ENCODE measurements around the gene SPHK1. TPM values are rescaled to one million over a fixed set of nuclear protein-coding genes. Genes with fewer than 3 reads are reported as not detected.
"Not testable (repeated sequence)": the region's sequence is repeated elsewhere in the genome, so short reads cannot be mapped to it uniquely, and the experiment has no call there.

SPHK1 gene
- total and polyA plus RNA-seq, 5 donors: 3.5 to 13.6 (median 3.8) TPM

DNA sequence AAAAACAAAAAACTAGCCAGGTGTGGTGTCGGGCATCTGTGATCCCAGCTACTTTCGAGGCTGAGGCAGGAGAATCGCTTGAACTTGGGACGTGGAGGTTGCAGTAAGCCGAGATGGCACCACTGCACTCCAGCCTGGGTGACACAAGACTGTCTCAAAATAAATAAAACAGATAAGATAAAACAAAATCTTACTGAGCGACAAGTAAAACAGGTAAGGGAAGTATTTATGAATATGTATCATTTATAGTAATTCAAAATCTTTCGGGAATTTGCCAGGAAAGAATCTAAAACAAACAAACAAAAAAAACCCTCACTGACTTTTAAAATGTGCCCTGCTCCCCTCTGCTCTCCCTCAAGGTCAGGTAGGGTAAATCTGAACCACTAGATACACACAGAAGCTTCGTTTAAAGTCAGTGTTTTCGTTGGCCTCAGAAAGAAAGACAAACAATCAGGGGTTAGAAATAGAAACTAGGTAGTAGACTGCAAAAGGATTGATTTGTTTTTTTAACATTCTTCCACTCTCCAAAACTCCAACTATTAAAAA is 32.8 kb upstream of the SPHK1 start:
- H3K27me3 ChIP-seq (ENCODE audit: control insufficient read depth, insufficient read depth): no peaks in the 10 kb centered on the region
- H3K9me3 ChIP-seq (ENCODE audit: control insufficient read depth, low read length): no peaks in the 10 kb centered on the region
- H3K27ac ChIP-seq (ENCODE audit: low read length): no peak overlapping the region
- DNase-seq: no peak
- no peaks in the 10 kb centered on the region for H3K4me1 ChIP-seq (ENCODE audit: control insufficient read depth, insufficient read depth, low read length)
- WGBS: 65% methylated on average over 9 of the region's 9 CpGs
- intact Hi-C loops (cut with DNase I): no loop called here
- ATAC-seq: no peak
- no peak overlapping the region for H3K4me3 ChIP-seq (ENCODE audit: low read length)

DNA sequence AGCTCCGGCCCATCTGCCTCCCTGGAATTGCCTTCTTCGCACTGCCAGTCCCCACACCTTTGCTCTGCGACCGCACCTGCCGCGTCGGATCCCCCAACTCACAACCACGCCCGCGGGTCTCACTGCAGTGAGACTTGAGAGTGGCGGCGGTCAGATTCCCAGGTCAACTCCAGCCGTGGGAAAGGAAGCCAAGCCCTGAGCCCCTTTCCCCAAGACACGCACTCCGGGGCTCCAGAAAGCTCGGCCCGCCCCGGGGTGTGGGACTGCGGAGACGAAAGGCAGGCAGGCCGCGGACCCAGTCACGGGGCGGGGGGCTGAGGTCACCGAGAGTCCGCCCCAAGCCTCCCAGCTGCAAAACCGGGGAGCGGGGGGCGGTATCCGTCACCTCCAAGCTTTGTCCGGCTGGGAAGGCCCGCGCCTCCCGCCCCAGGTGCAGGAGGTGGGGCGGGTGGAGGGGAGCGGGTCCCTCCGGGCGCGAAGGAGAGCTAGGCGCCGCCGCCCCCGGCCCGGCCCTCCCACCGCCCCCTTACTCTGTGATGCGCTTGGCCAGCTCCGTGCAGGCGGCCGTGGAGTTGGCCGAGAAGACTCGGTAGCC is 31.3 kb upstream of the SPHK1 start:
- WGBS: under 1% methylated on average over 51 of the region's 51 CpGs

DNA sequence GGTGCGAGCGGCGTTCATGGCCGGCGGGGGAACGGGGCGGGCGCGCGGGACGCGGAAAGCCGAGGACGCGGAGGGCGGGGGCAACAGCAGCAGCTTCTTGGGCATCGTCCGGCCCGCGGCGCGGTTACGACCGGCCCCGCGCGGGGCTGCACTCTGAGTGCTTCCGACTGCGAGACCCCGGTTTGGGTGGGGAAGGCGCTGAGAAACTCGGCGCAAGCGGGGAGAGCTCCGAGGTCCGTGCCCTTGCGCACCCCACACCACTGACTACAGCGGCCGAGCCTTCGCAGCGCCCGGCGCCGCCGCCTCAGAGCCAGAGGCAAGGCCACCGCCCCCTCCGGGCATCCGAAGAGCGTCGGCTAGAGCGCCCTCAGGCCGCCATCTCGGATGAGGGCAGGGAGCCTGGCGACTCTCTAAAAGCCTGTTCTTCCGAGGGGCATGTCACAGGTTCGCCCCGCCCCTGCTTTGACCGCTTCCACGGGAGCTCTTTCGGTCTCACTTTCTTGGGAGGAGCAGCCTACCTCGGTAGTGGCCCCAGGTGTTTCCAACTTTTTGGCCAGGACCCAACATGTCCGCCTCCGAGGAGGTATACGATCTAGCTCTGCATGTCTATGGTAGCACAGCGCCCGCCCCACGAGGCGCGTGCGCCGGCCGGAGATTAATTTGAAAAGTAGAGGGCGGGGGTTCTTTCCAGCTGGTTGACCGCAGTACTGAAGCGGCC is 30.7 kb upstream of the SPHK1 start, which contains the start of gene PRPSAP1:
PRPSAP1 (minus strand) TSS at position 318 of the 718 bp plus-strand sequence; CDS start at position 105, 213 bp downstream.
- intact Hi-C loops (cut with DNase I): no loop called here
- Histone ChIP-seq H3K27ac (ENCODE audit: low read length) (peak within 1 kb of the TSS; percentile 85), H3K9me3 (ENCODE audit: control insufficient read depth, low read length) (no peaks in the 10 kb centered on the region), H3K4me1 (ENCODE audit: control insufficient read depth, insufficient read depth, low read length) (no peaks in the 10 kb centered on the region), H3K4me3 (ENCODE audit: low read length) (peak within 1 kb of the TSS; percentile 85), H3K27me3 (ENCODE audit: control insufficient read depth, insufficient read depth) (no peaks in the 10 kb centered on the region)
- WGBS: under 1% methylated on average over 75 of the region's 75 CpGs
- peak; percentile 89 to 96 (median 93) for DNase-seq
- peak; percentile 98 to 99 for ATAC-seq

More for the DNA sequence above, 31.3 kb upstream of the SPHK1 start:
- Histone ChIP-seq H3K4me3 (ENCODE audit: low read length) (peak overlapping the region; percentile 85), H3K27ac (ENCODE audit: low read length) (peak overlapping the region; percentile 85), H3K9me3 (ENCODE audit: control insufficient read depth, low read length) (no peaks in the 10 kb centered on the region), H3K4me1 (ENCODE audit: control insufficient read depth, insufficient read depth, low read length) (no peaks in the 10 kb centered on the region), H3K27me3 (ENCODE audit: control insufficient read depth, insufficient read depth) (no peaks in the 10 kb centered on the region)
- intact Hi-C loops (cut with DNase I): no loop called here
- DNase-seq (peak in 2 of 3 donors; percentile 26 to 71), ATAC-seq (peak; percentile 8 to 55)

DNA sequence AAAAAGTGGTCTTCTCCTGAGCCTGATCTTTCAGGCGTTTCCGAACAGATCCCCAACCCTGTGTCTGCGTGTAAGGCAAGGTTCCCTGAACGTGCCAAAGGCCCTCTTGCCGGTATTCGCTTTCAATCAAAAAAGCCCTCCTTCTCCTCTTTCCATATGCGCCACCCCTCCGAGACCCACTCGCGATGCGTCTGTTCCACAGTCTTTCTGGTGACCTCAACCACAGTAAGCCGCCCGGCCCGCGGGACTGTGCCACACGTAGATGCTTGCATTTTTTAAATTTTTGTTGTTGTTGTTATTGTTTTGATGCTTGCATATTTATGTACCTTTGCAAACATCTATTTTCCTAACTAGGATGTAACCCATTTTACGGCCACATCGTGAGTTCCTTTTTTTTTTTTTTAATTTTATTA is 30.1 kb upstream of the SPHK1 start:
- Histone ChIP-seq H3K27ac (ENCODE audit: low read length) (no peak overlapping the region), H3K4me3 (ENCODE audit: low read length) (peak overlapping the region; percentile 85), H3K27me3 (ENCODE audit: control insufficient read depth, insufficient read depth) (no peaks in the 10 kb centered on the region), H3K9me3 (ENCODE audit: control insufficient read depth, low read length) (no peaks in the 10 kb centered on the region), H3K4me1 (ENCODE audit: control insufficient read depth, insufficient read depth, low read length) (no peaks in the 10 kb centered on the region)
- intact Hi-C loops (cut with DNase I): no loop called here
- DNase-seq (peak in 1 of 3 donors; percentile 29), ATAC-seq (no peak)
- WGBS: 2% methylated on average over 18 of the region's 18 CpGs

DNA sequence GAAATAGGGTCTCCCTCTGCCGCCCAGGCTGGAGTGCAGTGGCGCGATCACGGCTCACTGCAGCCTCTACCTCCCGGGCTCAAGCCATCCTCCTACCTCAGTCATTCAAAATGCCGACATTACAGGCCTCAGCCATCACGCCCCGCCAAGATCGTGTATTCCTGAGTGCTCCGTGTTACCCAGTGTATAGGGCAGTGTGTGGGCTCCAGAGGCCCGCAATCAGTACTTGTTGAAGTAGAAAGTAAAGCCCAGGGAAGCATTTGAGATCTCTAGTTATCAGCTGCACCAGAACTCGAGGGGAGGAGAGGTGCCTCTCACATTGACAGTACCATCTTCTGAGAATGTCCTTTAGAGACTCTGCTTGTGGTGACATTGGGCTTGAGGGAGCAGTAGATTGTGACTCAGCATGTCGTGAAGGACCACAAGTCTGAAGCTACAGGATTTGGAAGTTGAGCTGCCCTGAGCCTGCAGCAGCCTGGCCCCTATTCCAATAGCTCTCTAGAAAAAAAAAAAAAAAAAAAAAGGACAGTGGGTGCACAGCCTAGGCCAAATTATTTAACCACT is 29.6 kb upstream of the SPHK1 start:
- Histone ChIP-seq H3K27me3 (ENCODE audit: control insufficient read depth, insufficient read depth) (no peaks in the 10 kb centered on the region), H3K27ac (ENCODE audit: low read length) (no peak overlapping the region), H3K4me1 (ENCODE audit: control insufficient read depth, insufficient read depth, low read length) (no peaks in the 10 kb centered on the region), H3K4me3 (ENCODE audit: low read length) (no peak overlapping the region), H3K9me3 (ENCODE audit: control insufficient read depth, low read length) (no peaks in the 10 kb centered on the region)
- DNase-seq (peak in 1 of 3 donors; percentile 14), ATAC-seq (no peak)
- intact Hi-C loops (cut with DNase I): no loop called here
- 56% methylated on average over 13 of the region's 13 CpGs for WGBS

GRCh38 chr17:76356803-76357456 is 27.5 kb upstream of the SPHK1 start:
- Histone ChIP-seq H3K4me3 (ENCODE audit: low read length) (no peak overlapping the region), H3K9me3 (ENCODE audit: control insufficient read depth, low read length) (no peaks in the 10 kb centered on the region), H3K27me3 (ENCODE audit: control insufficient read depth, insufficient read depth) (no peaks in the 10 kb centered on the region), H3K4me1 (ENCODE audit: control insufficient read depth, insufficient read depth, low read length) (no peaks in the 10 kb centered on the region), H3K27ac (ENCODE audit: low read length) (no peak overlapping the region)
- intact Hi-C loops (cut with DNase I): no loop called here
- 74% methylated on average over 12 of the region's 12 CpGs for WGBS
- ATAC-seq (no peak), DNase-seq (peak in 1 of 3 donors; percentile 2)

DNA sequence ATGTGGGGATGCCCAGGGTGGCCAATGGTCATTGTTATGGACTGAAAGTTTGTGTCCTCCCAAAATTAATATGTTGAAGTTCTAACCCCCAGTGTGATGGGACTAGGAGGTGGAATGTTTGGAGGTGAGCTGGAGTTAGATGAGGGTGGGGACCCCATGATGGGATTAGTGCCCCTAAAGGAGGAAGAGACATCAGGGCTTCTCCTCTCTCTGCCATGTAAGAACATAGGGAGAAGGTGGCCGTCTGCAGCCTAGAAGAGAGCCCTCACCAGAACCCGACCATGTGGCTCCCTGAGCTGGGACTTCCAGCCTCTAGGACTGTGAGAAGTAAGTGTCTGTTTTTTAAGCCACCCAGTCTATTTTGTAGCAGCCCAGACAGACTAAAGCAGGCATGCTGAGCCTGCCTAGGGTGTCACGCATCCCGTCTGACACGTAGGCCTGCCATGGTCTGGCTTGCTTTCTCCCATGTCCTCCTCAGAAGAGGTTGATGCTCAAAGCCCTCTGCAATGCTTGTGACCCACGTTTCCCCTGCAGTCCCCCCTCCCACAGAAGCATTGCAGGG is 26.7 kb upstream of the SPHK1 start:
- Histone ChIP-seq H3K9me3 (ENCODE audit: control insufficient read depth, low read length) (no peaks in the 10 kb centered on the region), H3K27me3 (ENCODE audit: control insufficient read depth, insufficient read depth) (no peaks in the 10 kb centered on the region), H3K4me1 (ENCODE audit: control insufficient read depth, insufficient read depth, low read length) (peaks cover 4% of the 10 kb centered on the region), H3K27ac (ENCODE audit: low read length) (no peak overlapping the region), H3K4me3 (ENCODE audit: low read length) (no peak overlapping the region)
- intact Hi-C loops (cut with DNase I): no loop called here
- WGBS: 78% methylated on average over 6 of the region's 6 CpGs
- DNase-seq (peak in 1 of 3 donors; percentile 6), ATAC-seq (no peak)

GRCh38 chr17:76359375-76359774 is 25.0 kb upstream of the SPHK1 start:
- H3K27me3 ChIP-seq (ENCODE audit: control insufficient read depth, insufficient read depth): no peaks in the 10 kb centered on the region
- no peak overlapping the region for H3K27ac ChIP-seq (ENCODE audit: low read length)
- WGBS: 88% methylated on average over 6 of the region's 6 CpGs
- H3K4me3 ChIP-seq (ENCODE audit: low read length): no peak overlapping the region
- no peak for ATAC-seq
- intact Hi-C loops (cut with DNase I): no loop called here
- no peak for DNase-seq
- H3K9me3 ChIP-seq (ENCODE audit: control insufficient read depth, low read length): no peaks in the 10 kb centered on the region
- H3K4me1 ChIP-seq (ENCODE audit: control insufficient read depth, insufficient read depth, low read length): peaks cover 4% of the 10 kb centered on the region

- 93% methylated on average over 6 of the region's 6 CpGs for WGBS
Measured at GRCh38 chr17:76359776-76360175, 24.6 kb upstream of the SPHK1 start.

DNA sequence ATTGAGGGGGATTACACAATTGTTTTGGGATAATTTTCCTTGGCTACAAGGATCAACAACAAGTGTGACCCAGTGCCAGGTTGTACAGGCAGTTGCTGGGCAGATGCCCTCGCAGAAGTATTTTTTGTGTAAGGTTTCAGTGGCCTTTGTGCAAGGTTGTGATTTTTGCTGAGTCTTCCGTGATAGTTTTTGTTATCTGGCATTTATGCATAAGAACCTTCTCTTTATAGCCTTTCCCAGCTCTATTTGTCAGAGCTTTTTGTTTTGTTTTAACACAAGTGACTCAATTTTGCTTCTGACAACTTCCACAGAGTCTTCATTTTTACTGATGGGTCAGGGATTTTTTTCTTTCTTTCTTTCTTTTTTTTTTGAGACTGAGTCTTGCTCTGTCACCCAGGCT is 23.9 kb upstream of the SPHK1 start:
- Histone ChIP-seq H3K27me3 (ENCODE audit: control insufficient read depth, insufficient read depth) (no peaks in the 10 kb centered on the region), H3K9me3 (ENCODE audit: control insufficient read depth, low read length) (no peaks in the 10 kb centered on the region), H3K4me3 (ENCODE audit: low read length) (no peak overlapping the region), H3K27ac (ENCODE audit: low read length) (no peak overlapping the region), H3K4me1 (ENCODE audit: control insufficient read depth, insufficient read depth, low read length) (peaks cover 4% of the 10 kb centered on the region)
- no peak for ATAC-seq
- intact Hi-C loops (cut with DNase I): no loop called here
- 72% methylated on average over 2 of the region's 2 CpGs for WGBS
- DNase-seq: no peak

More at GRCh38 chr17:76359776-76360175, 24.6 kb upstream of the SPHK1 start:
- H3K27ac ChIP-seq (ENCODE audit: low read length); DNase-seq; H3K9me3 ChIP-seq (ENCODE audit: control insufficient read depth, low read length); H3K27me3 ChIP-seq (ENCODE audit: control insufficient read depth, insufficient read depth); intact Hi-C loops (cut with DNase I); ATAC-seq; H3K4me1 ChIP-seq (ENCODE audit: control insufficient read depth, insufficient read depth, low read length); H3K4me3 ChIP-seq (ENCODE audit: low read length): not testable (repeated sequence)
